Measurements from ENCODE around the gene LUC7L2. TPM values are rescaled to one million over a fixed set of nuclear protein-coding genes. Genes with fewer than 3 reads are reported as not detected.
A peak's percentile ranks its signal among the peaks of the same experiment; 100 is the strongest.

Gene LUC7L2
- total and polyA plus RNA-seq, 2 experiments from 2014 or later, result 87.8 to 105 TPM

- Histone ChIP-seq H3K9me3 (ENCODE audit: low read depth) (no peaks in the 10 kb centered on the region), H3K27me3 (no peaks in the 10 kb centered on the region), H3K27ac (no peak overlapping the region), H3K4me3 (no peak overlapping the region), H3K36me3 (no peaks in the 10 kb centered on the region), H3K4me1 (ENCODE audit: low read depth) (no peaks in the 10 kb centered on the region)
- peak in 1 of 2 donors; percentile 32 for DNase-seq (ENCODE audit: low read depth in 1 of 2, low spot score in 1 of 2)
- no peak for TF ChIP-seq CTCF (IDR thresholded peaks at IDR 0.05; ENCODE audit: low read depth, low read length)
Measured at GRCh38 chr7:139471740-139472353, 112.2 kb downstream of the LUC7L2 start.

Other genes with a start within 250 kb of the LUC7L2 start
- 5.7 and 11.2 TPM in 2 replicates for gene UBN2, start 128.7 kb upstream of the LUC7L2 start, total RNA-seq
- 4.7 and 5.5 TPM in 2 replicates for gene UBN2, start 128.7 kb upstream of the LUC7L2 start, polyA plus RNA-seq
- 10.9 and 22.5 TPM in 2 replicates for gene FMC1, start 18.6 kb upstream of the LUC7L2 start, total RNA-seq
- gene FMC1, start 18.6 kb upstream of the LUC7L2 start, polyA plus RNA-seq, result 101 and 129 TPM in 2 replicates
- 0.60 TPM in 1 of 2 replicates, not detected in the other for gene KLRG2, start 123.8 kb downstream of the LUC7L2 start, total RNA-seq
- not detected in 2 replicates for gene KLRG2, start 123.8 kb downstream of the LUC7L2 start, polyA plus RNA-seq
- gene CLEC2L, start 163.8 kb downstream of the LUC7L2 start, total RNA-seq, result 0.18 and 0.27 TPM in 2 replicates
- gene CLEC2L, start 163.8 kb downstream of the LUC7L2 start, polyA plus RNA-seq, result 0.16 and 0.26 TPM in 2 replicates

Measured in cardiac muscle cell (in vitro differentiated cells and primary cell).